NCI-H1436 (cell line): ENCODE data around the gene NIPA2.
A peak's percentile ranks its signal among the peaks of the same experiment; 100 is the strongest.

Experiments
- DNase-seq: peaks from one replicate; lab custom pipeline; 2025; lab: John Stamatoyannopoulos, UW

NIPA2 gene

GRCh38 chr15:22839046-22839695 is 705 bp downstream of the NIPA2 start:
- no peak for DNase-seq

- DNase-seq: no peak
Observed at GRCh38 chr15:22844421-22845288, 6.2 kb downstream of the NIPA2 start.

- DNase-seq: peak; percentile 7
Observed at GRCh38 chr15:22845289-22845900, 6.9 kb downstream of the NIPA2 start.

- DNase-seq: no peak
Observed at GRCh38 chr15:22846073-22846472, 7.6 kb downstream of the NIPA2 start.

GRCh38 chr15:22850055-22850454 is 11.6 kb downstream of the NIPA2 start:
- DNase-seq: no peak

- DNase-seq: no peak
Observed at GRCh38 chr15:22851513-22851912, 13.0 kb downstream of the NIPA2 start.

GRCh38 chr15:22855791-22856190 is 17.3 kb downstream of the NIPA2 start:
- DNase-seq: no peak

GRCh38 chr15:22856659-22857058 is 18.2 kb downstream of the NIPA2 start:
- no peak for DNase-seq

- no peak for DNase-seq
Observed at GRCh38 chr15:22861161-22861560, 22.7 kb downstream of the NIPA2 start.

GRCh38 chr15:22863356-22863755 is 24.9 kb downstream of the NIPA2 start:
- DNase-seq: no peak

GRCh38 chr15:22866079-22866478 is 27.6 kb downstream of the NIPA2 start:
- no peak for DNase-seq

- no peak for DNase-seq
Observed at GRCh38 chr15:22867886-22868285, 29.4 kb downstream of the NIPA2 start.

GRCh38 chr15:22868495-22868894 is 30.0 kb downstream of the NIPA2 start:
- DNase-seq: no peak

- DNase-seq: no peak
Observed at GRCh38 chr15:22868928-22869327, 30.5 kb downstream of the NIPA2 start.

- DNase-seq: no peak
Observed at GRCh38 chr15:22869856-22870255, 31.4 kb downstream of the NIPA2 start.

- DNase-seq: no peak
Observed at GRCh38 chr15:22870865-22871264, 32.4 kb downstream of the NIPA2 start.

- no peak for DNase-seq
Observed at GRCh38 chr15:22871481-22872086, 33.1 kb downstream of the NIPA2 start.

- no peak for DNase-seq
Observed at GRCh38 chr15:22872936-22873701, 34.7 kb downstream of the NIPA2 start.

GRCh38 chr15:22873841-22874240 is 35.4 kb downstream of the NIPA2 start:
- DNase-seq: no peak

- DNase-seq: no peak
Observed at GRCh38 chr15:22874256-22874655, 35.8 kb downstream of the NIPA2 start.

GRCh38 chr15:22874966-22875365 is 36.5 kb downstream of the NIPA2 start:
- no peak for DNase-seq

- no peak for DNase-seq
Observed at GRCh38 chr15:22877117-22877516, 38.7 kb downstream of the NIPA2 start.
